ENCODE results near the gene CYP24A1.

Gene CYP24A1

DNA sequence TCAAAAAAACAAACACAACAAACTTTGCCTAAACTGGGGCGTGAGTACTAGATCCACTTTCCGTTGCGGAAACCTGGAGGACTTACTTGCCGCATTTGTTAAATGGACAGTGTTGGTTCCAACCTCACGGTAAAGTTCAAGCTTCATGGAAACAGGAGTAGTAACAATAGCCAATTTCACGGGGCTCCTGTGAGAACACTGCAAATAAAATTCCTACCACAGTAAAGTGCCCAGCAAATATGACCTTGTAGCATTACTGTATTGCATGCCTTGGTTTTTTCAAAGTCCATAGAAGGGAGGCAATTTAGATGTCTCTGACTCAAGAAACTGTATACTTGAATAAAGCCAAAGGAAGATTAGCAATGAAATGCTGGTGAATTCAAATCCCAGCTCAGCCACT is 3.6 kb upstream of the CYP24A1 start:
- TF ChIP-seq, protein P1, sequence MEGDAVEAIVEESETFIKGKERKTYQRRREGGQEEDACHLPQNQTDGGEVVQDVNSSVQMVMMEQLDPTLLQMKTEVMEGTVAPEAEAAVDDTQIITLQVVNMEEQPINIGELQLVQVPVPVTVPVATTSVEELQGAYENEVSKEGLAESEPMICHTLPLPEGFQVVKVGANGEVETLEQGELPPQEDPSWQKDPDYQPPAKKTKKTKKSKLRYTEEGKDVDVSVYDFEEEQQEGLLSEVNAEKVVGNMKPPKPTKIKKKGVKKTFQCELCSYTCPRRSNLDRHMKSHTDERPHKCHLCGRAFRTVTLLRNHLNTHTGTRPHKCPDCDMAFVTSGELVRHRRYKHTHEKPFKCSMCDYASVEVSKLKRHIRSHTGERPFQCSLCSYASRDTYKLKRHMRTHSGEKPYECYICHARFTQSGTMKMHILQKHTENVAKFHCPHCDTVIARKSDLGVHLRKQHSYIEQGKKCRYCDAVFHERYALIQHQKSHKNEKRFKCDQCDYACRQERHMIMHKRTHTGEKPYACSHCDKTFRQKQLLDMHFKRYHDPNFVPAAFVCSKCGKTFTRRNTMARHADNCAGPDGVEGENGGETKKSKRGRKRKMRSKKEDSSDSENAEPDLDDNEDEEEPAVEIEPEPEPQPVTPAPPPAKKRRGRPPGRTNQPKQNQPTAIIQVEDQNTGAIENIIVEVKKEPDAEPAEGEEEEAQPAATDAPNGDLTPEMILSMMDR (IDR thresholded peaks at IDR 0.05; ENCODE audit: low read depth, low read length) = no peak
- no peak for DNase-seq (ENCODE audit: low read depth in 2 of 2)
- no peak overlapping the region for H3K4me3 ChIP-seq (replicated peaks in 1 of 2; ENCODE audit: low read depth in 2 of 2, low read length in 2 of 2)

DNA sequence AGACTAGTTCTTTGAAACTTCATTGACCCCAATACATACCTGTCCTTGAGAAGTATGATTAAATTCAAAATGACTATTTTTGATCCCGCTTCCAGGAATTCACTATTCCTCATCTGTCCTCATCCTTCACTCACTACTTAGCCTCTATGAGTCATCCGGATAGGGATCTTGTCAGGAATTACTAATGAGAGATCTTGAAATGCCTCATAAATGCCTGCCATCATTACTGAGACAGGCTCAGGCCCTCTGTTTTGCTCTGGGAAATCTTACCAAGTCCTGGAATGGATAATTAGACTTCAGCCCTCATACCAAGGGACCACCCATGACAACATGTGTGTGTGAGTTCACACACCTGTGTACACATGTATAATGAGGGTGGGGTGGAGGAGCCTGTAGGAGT is 2.8 kb upstream of the CYP24A1 start:
- DNase-seq (ENCODE audit: low read depth in 2 of 2) = no peak
- no peak overlapping the region for H3K4me3 ChIP-seq (replicated peaks in 1 of 2; ENCODE audit: low read depth in 2 of 2, low read length in 2 of 2)
- TF ChIP-seq, protein P1 (IDR thresholded peaks at IDR 0.05; ENCODE audit: low read depth, low read length) = no peak

DNA sequence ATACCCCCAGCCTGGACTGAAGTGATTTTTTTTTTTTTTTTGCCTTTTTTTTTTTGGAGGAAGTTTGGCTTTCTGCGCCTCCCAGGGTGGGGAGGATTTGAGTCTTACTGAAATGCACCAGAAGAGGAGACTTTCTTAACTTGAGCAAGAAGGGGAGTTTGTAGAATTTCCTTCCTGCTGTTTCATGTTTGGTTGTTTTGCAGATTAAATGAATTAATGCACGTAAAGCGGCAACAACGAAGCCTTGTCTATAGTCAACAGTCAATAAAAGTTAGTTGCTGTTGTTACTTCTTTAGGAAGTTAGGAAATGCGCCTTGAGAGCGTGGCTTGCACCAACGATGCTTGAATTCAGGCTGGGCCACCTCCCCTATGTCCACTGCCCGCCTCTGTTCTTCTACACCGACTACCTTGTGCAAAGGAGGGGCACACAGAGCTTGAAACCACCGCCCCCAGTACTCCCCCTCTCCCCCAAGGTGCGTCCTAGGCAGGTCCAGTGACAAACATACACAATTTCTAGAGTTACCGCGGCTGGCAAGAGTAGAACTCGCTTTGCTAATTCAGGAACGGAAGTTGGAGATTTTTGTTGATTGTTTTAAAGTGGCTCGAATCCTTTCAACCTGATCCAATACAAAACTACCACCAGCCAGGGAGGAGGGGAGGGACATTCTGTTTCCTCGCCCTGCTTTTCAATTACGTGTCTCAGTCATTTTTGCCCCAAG is 830 bp upstream of the CYP24A1 start:
- peak; percentile 12 to 20 for DNase-seq (ENCODE audit: low read depth in 2 of 2)
- TF ChIP-seq, protein P1 (IDR thresholded peaks at IDR 0.05; ENCODE audit: low read depth, low read length) = no peak
- peak overlapping the region in 1 of 2 donors; percentile 14 for H3K4me3 ChIP-seq (replicated peaks in 1 of 2; ENCODE audit: low read depth in 2 of 2, low read length in 2 of 2)

DNA sequence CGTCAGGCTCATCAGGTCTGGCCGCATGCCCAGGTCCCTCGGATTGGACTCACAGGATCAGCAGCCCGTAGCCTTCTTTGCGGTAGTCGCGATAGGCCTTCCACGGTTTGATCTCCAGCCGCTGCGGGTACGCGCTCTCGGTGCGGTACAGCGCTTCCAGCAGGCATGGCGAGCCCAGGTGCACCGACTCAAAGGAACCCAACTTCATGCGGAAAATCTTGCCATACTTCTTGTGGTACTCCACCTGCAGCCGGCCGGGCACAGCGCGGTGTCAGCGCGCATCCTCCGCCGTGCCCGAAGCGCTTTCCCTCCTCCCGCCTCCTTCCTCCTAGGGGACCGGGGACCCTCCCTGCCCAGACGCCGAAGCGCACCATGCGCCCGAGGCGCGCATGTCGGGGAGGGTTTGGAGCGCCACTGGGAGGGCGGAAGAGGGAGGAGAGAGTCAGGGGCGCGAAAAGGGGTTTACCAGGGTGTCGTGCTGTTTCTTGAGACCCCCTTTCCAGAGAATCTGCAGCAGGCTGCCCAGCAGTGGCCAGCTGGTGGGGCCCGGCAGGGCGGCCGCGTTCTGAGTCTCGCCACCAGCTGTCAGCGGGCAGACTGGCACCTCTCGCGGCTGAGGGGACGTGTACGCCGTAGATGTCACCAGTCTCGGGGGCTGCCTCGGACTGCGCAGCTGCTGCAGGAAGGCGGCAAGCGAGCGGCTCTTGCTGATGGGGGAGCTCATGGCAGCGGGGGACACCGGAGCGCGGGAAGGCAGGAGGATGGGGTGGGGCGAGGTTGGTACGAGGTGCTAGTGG is 732 bp downstream of the CYP24A1 start:
- TF ChIP-seq, protein P1 (IDR thresholded peaks at IDR 0.05; ENCODE audit: low read depth, low read length) = no peak
- no peak overlapping the region for H3K4me3 ChIP-seq (replicated peaks in 1 of 2; ENCODE audit: low read depth in 2 of 2, low read length in 2 of 2)
- DNase-seq (ENCODE audit: low read depth in 2 of 2) = peak in 1 of 2 donors; percentile 21

DNA sequence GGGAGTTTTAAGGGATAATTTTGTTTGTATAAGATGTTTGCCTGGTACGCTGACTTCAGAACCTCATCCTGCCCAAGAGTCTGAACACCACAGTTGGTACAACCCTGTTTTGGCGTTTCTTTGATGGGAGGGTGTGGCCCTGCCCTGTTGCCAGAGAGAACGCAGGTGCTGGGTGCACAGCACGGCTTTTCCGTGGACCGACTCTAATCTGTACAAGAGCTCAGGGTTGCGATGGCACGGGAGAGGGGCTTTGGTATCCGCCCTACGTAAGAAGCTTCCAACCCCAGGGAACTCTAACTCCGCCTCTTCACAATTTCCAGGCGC is 1.3 kb downstream of the CYP24A1 start:
- no peak overlapping the region for H3K4me3 ChIP-seq (replicated peaks in 1 of 2; ENCODE audit: low read depth in 2 of 2, low read length in 2 of 2)
- DNase-seq (ENCODE audit: low read depth in 2 of 2) = peak in 1 of 2 donors; percentile 7

DNA sequence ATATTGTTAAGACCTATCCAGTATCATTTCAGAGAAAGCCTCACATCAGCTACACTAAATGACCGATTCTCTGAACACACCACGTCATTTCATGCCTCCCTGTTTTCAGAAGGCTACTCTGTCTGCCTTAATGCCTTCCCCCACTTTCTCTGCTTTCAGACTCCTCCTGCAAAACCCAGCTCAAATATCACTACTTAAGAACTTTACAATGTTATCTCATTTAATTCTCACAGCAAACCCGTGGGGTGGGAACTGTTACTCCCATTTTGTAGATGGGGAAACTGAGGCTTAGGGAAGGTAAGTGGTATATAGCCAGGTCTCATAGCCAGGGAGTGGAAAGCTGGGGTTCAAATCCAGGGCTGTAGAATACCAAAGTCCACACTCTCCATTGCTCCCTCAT is 2.8 kb downstream of the CYP24A1 start:
- no peak for DNase-seq (ENCODE audit: low read depth in 2 of 2)
- H3K4me3 ChIP-seq (replicated peaks in 1 of 2; ENCODE audit: low read depth in 2 of 2, low read length in 2 of 2) = no peak overlapping the region
- TF ChIP-seq, protein P1 (IDR thresholded peaks at IDR 0.05; ENCODE audit: low read depth, low read length) = no peak

More for the DNA sequence above, 1.3 kb downstream of the CYP24A1 start:
- TF ChIP-seq, protein P1 (IDR thresholded peaks at IDR 0.05; ENCODE audit: low read depth, low read length) = no peak
